ENCODE measurements around the gene IL9.

DNA sequence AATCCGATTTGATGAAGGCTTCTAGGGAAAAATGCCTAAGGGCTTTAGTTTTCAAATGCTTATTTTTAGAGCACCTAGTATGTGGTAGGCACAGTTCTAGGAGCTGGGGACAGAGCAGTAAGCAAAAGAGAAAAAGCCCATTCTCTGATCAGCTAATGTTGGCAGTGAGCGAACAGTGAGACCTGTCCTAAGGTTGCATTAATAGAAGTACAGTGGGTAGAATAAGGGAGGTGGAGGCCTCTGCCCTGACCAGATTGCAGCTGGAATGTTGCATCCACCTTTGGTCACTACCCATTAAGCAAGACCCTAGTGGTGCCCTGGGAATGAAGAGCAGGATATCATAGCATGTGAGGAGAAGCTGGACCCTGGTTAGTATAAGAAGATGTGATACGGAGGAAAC lies 20.1 kb downstream of the IL9 start:
- TF ChIP-seq, protein P1, sequence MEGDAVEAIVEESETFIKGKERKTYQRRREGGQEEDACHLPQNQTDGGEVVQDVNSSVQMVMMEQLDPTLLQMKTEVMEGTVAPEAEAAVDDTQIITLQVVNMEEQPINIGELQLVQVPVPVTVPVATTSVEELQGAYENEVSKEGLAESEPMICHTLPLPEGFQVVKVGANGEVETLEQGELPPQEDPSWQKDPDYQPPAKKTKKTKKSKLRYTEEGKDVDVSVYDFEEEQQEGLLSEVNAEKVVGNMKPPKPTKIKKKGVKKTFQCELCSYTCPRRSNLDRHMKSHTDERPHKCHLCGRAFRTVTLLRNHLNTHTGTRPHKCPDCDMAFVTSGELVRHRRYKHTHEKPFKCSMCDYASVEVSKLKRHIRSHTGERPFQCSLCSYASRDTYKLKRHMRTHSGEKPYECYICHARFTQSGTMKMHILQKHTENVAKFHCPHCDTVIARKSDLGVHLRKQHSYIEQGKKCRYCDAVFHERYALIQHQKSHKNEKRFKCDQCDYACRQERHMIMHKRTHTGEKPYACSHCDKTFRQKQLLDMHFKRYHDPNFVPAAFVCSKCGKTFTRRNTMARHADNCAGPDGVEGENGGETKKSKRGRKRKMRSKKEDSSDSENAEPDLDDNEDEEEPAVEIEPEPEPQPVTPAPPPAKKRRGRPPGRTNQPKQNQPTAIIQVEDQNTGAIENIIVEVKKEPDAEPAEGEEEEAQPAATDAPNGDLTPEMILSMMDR (IDR thresholded peaks at IDR 0.05; ENCODE audit: low read length) = no peak
- no peak for TF ChIP-seq EZH2 (IDR thresholded peaks at IDR 0.05; ENCODE audit: borderline replicate concordance, low read length)

All from OCI-LY1 (cell line).